Astrocyte (in vitro differentiated cells and primary cell): Measurements from ENCODE around the gene CERS4. TPM values are rescaled to one million over a fixed set of nuclear protein-coding genes. Genes with fewer than 3 reads are reported as not detected.
"Not testable (repeated sequence)": the region's sequence is repeated elsewhere in the genome, so short reads cannot be mapped to it uniquely, and the experiment has no call there.

Experiments
- DNase-seq: peaks from one replicate; pipeline ENCODE4 v3.0.0-alpha.2; 2010; ENCODE audit warnings: low read depth
- FAIRE-seq: peaks from 2 replicates; lab custom pipeline; 2011; peaks lifted over from hg19 to GRCh38; lab: Jason Lieb, UNC
- H2AFZ ChIP-seq: 2 replicates; pipeline ENCODE4 v1.6.0; 2012; ENCODE audit warnings: low read depth, low read length, inconsistent platforms
- H3K27ac ChIP-seq: 2 replicates; pipeline ENCODE4 v1.5.1; 2011; ENCODE audit warnings: low read depth, low read length, inconsistent platforms
- H3K27me3 ChIP-seq: 2 replicates; pipeline ENCODE4 v1.6.0; 2011; ENCODE audit warnings: low read length, inconsistent platforms; ENCODE audit not compliant: insufficient read depth
- H3K36me3 ChIP-seq: 2 replicates; pipeline ENCODE4 v1.5.1; 2011; ENCODE audit warnings: low read length, inconsistent platforms; ENCODE audit not compliant: insufficient read depth
- H3K4me1 ChIP-seq: 2 replicates; pipeline ENCODE4 v1.5.1; 2011; ENCODE audit warnings: low read length, inconsistent platforms; ENCODE audit not compliant: insufficient read depth
- H3K4me2 ChIP-seq: 2 replicates; pipeline ENCODE4 v1.6.0; 2012; ENCODE audit warnings: low read length, inconsistent platforms
- H3K4me3 ChIP-seq: 2 replicates; pipeline ENCODE4 v1.5.1; 2011; ENCODE audit warnings: low read depth, mild to moderate bottlenecking, low read length, inconsistent platforms; ENCODE audit not compliant: insufficient read depth
- H3K79me2 ChIP-seq: 2 replicates; pipeline ENCODE4 v1.6.0; 2012; ENCODE audit warnings: mild to moderate bottlenecking, low read length, inconsistent platforms; ENCODE audit not compliant: insufficient read depth
- H3K9ac ChIP-seq: 2 replicates; pipeline ENCODE4 v1.6.0; 2012; ENCODE audit warnings: mild to moderate bottlenecking, low read length, inconsistent platforms
- H3K9me3 ChIP-seq: 2 replicates; pipeline ENCODE4 v1.5.1; 2012; ENCODE audit warnings: low read depth, mild to moderate bottlenecking, low read length, inconsistent platforms; ENCODE audit not compliant: insufficient read depth
- H4K20me1 ChIP-seq: 2 replicates; pipeline ENCODE4 v1.6.0; 2012; ENCODE audit warnings: low read length, inconsistent platforms; ENCODE audit not compliant: insufficient read depth
- H3K27ac Mint-ChIP-seq: one replicate; pipeline ENCODE4 v1.8.0; 2021; ENCODE audit warnings: mild to moderate bottlenecking, mixed read lengths; ENCODE audit not compliant: unreplicated experiment
- H3K27me3 Mint-ChIP-seq: one replicate; pipeline ENCODE4 v1.8.0; 2021; ENCODE audit warnings: low read depth, mixed read lengths; ENCODE audit not compliant: unreplicated experiment
- H3K36me3 Mint-ChIP-seq: one replicate; pipeline ENCODE4 v1.8.0; 2021; ENCODE audit warnings: low read depth, mixed read lengths; ENCODE audit not compliant: unreplicated experiment
- H3K4me1 Mint-ChIP-seq: one replicate; pipeline ENCODE4 v1.8.0; 2021; ENCODE audit warnings: low read depth, mixed read lengths; ENCODE audit not compliant: unreplicated experiment
- H3K4me3 Mint-ChIP-seq: one replicate; pipeline ENCODE4 v1.8.0; 2021; ENCODE audit warnings: mild to moderate bottlenecking, moderate library complexity, mixed read lengths; ENCODE audit not compliant: unreplicated experiment
- H3K9me3 Mint-ChIP-seq: one replicate; pipeline ENCODE4 v1.8.0; 2021; ENCODE audit warnings: mild to moderate bottlenecking, mixed read lengths; ENCODE audit not compliant: unreplicated experiment
- EZH2 ChIP-seq: IDR thresholded peaks from 2 replicates; pipeline ENCODE4 v1.6.1; 2012; ENCODE audit warnings: mild to moderate bottlenecking, low read length, inconsistent platforms; ENCODE audit not compliant: insufficient read depth
- total RNA-seq: library from RNA; stranded (reverse); gene quantifications from 2 replicates; pipeline ENCODE4 v1.2.1, GENCODE V29; 2021
- TF ChIP-seq, protein P1 (sequence below): IDR thresholded peaks from 2 replicates; pipeline ENCODE4 v1.5.1; 2011; ENCODE audit warnings: low read depth, mild to moderate bottlenecking, inconsistent platforms, low read length, moderate library complexity; ENCODE audit not compliant: insufficient read depth

CERS4 gene
- total RNA-seq, 1 donor from 2014 or later: 15.7 TPM

DNA sequence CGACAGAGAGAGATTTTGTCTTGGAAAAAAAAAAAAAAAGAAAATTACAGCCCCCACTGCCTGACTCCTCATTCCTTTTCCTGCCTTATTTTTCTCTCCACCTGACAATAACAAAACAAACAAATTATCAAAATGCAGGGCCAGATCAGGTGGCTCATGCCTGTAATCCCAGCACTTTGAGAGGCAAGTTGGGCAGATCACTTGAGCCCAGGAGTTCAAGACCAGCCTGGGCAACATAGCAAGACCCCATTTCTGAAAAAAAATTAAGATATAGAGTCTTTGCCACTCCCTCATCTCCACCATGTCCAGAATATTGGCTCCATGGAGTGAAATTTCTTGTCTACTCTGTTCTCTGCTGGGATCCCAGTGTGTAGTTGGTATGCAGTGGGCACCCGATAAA, 7.2 kb downstream of the CERS4 start:
- no peaks in the 10 kb centered on the region for H3K9me3 Mint-ChIP-seq

DNA sequence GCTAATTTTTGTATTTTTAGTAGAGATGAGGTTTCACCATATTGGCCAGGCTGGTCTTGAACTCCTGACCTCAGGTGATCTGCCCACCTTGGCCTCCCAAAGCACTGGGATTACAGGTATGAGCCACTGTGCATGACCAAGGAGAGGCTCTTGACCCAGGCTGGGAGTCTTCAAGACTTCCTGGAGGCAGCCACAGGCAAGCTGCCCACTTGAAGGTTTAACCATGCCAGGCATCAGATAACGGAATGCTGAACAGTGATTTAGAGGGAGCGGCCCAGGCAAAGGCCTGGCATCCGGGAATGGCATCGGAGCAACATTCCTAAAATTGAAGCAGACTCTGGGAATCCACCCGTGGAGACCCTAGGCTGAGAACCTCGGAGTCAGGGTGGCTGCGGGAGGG, 9.0 kb downstream of the CERS4 start:
- H3K27me3 ChIP-seq, H3K4me1 Mint-ChIP-seq, H3K9me3 Mint-ChIP-seq, H3K27me3 Mint-ChIP-seq, H3K4me2 ChIP-seq, H3K4me1 ChIP-seq, DNase-seq, H3K27ac ChIP-seq, H3K36me3 ChIP-seq, H2AFZ ChIP-seq, FAIRE-seq, H3K27ac Mint-ChIP-seq, H3K9ac ChIP-seq, H3K4me3 Mint-ChIP-seq, H3K4me3 ChIP-seq, H3K9me3 ChIP-seq, H4K20me1 ChIP-seq, H3K36me3 Mint-ChIP-seq, H3K79me2 ChIP-seq: not testable (repeated sequence)

More for the DNA sequence above, 7.2 kb downstream of the CERS4 start:
- Histone ChIP-seq H2AFZ (no peak overlapping the region), H3K4me3 (no peak overlapping the region), H3K36me3 (no peaks in the 10 kb centered on the region), H3K4me2 (no peak overlapping the region), H3K9ac (no peak overlapping the region), H4K20me1 (no peaks in the 10 kb centered on the region), H3K4me1 (no peaks in the 10 kb centered on the region), H3K79me2 (no peaks in the 10 kb centered on the region), H3K27me3 (no peaks in the 10 kb centered on the region), H3K27ac (no peak overlapping the region), H3K9me3 (no peaks in the 10 kb centered on the region)
- Mint-ChIP-seq H3K4me1 (no peaks in the 10 kb centered on the region), H3K27me3 (peaks cover 7% of the 10 kb centered on the region), H3K36me3 (peaks cover 2% of the 10 kb centered on the region), H3K27ac (no peak overlapping the region), H3K4me3 (no peak overlapping the region)
- DNase-seq (no peak), FAIRE-seq (no peak)
- TF ChIP-seq EZH2: no peak
- TF ChIP-seq, protein P1, sequence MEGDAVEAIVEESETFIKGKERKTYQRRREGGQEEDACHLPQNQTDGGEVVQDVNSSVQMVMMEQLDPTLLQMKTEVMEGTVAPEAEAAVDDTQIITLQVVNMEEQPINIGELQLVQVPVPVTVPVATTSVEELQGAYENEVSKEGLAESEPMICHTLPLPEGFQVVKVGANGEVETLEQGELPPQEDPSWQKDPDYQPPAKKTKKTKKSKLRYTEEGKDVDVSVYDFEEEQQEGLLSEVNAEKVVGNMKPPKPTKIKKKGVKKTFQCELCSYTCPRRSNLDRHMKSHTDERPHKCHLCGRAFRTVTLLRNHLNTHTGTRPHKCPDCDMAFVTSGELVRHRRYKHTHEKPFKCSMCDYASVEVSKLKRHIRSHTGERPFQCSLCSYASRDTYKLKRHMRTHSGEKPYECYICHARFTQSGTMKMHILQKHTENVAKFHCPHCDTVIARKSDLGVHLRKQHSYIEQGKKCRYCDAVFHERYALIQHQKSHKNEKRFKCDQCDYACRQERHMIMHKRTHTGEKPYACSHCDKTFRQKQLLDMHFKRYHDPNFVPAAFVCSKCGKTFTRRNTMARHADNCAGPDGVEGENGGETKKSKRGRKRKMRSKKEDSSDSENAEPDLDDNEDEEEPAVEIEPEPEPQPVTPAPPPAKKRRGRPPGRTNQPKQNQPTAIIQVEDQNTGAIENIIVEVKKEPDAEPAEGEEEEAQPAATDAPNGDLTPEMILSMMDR: no peak

DNA sequence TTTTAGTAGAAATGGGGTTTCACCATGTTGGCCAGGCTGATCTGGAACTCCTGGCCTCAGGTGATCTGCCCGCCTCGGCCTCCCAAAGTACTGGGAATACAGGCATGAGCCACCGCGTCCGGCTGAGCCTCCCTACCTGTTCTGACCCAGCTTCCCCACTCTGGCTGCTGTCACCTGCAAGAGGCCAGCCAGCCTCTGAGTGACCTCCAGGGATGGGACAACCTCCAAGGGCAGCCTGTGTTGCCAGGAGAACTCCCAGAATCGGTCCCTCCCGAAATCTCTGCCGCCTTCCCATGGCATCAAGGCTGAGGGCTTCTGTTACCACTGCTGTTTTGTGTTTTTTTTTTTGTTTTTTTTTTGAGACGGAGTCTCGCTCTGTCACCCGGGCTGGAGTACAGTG, 11.3 kb downstream of the CERS4 start:
- Histone ChIP-seq H3K36me3 (no peaks in the 10 kb centered on the region), H3K4me2 (no peak overlapping the region), H3K4me3 (no peak overlapping the region), H2AFZ (no peak overlapping the region), H4K20me1 (no peaks in the 10 kb centered on the region), H3K9ac (no peak overlapping the region), H3K27ac (no peak overlapping the region), H3K79me2 (no peaks in the 10 kb centered on the region), H3K4me1 (no peaks in the 10 kb centered on the region), H3K27me3 (no peaks in the 10 kb centered on the region), H3K9me3 (no peaks in the 10 kb centered on the region)
- DNase-seq (no peak), FAIRE-seq (no peak)
- Mint-ChIP-seq H3K36me3 (peaks cover 2% of the 10 kb centered on the region), H3K4me3 (no peak overlapping the region), H3K27me3 (no peaks in the 10 kb centered on the region), H3K27ac (no peak overlapping the region), H3K9me3 (no peaks in the 10 kb centered on the region), H3K4me1 (no peaks in the 10 kb centered on the region)
- TF ChIP-seq, protein P1: no peak
- TF ChIP-seq EZH2: no peak
